Activated CD4-positive, alpha-beta T cell treated with anti-CD3 and anti-CD28 coated beads, Interleukin-2, amount 50 U/mL, for 16 hours (primary cell): ENCODE results near the gene EEF2KMT.
A peak's percentile ranks its signal among the peaks of the same experiment; 100 is the strongest.
"Not testable (repeated sequence)": the region's sequence is repeated elsewhere in the genome, so short reads cannot be mapped to it uniquely, and the experiment has no call there.

ENCODE experiments used
- DNase-seq: peaks from one replicate; pipeline ENCODE4 v3.0.0-alpha.2; 2020

The EEF2KMT gene, protein sequence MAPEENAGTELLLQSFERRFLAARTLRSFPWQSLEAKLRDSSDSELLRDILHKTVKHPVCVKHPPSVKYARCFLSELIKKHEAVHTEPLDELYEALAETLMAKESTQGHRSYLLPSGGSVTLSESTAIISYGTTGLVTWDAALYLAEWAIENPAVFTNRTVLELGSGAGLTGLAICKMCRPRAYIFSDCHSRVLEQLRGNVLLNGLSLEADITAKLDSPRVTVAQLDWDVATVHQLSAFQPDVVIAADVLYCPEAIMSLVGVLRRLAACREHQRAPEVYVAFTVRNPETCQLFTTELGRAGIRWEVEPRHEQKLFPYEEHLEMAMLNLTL

DNA sequence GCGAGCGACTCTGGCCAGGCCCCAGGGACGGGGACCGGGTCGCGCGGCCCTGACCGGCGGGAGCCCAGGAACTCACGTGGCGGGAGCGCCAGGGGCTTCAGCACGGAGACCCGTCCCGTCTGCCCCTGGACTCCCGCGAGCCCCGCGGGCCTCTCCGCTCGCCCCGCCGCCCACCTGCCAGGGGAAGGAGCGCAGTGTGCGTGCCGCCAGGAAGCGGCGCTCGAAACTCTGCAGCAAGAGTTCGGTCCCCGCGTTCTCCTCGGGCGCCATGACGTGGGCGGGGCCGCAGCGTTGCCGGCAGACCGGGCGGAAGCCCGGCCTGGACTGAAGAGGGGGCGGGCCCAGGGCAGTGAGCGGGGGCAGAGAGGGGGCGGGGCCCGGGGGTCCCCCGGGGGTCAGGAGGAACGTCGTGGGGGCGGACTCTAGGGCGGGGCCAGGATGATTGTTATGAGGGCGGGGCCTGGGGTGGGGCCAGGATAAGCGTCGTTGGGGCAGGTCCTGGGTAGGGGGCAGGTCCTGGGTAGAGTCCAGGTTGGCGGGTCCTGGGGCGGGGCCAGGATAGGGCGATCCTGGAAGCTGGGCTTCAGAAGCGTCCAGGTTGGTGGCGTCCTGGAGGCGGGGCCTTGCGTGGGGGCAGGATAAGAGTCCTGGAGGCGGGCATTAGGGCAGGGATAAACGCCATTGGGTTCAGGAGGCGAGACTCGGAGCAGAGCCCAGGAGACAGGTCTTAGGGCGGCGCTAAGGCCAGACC, at the start of gene EEF2KMT:
Gene EEF2KMT, minus strand, starts transcription at position 326 of the 751 bp plus-strand sequence. Its CDS starts 56 bp downstream, at position 270.
- peak; percentile 98 for DNase-seq

DNA sequence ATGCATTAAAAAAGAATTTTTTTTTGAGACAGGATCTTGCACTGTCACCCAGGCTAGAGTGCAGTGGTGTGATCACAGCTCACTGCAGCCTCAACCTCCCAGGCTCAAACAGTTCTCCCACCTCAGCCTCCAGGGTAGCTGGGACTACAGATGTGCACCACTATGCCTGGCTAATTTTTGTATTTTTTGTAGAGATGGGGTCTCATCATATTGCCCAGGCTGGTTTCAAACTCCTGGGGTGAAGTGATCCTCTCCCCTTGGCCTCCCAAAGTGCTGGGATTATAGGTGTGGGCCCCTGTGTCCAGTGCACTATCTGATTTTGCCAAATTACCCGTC, 47.0 kb upstream of the EEF2KMT start:
- DNase-seq, result not testable (repeated sequence)

DNA sequence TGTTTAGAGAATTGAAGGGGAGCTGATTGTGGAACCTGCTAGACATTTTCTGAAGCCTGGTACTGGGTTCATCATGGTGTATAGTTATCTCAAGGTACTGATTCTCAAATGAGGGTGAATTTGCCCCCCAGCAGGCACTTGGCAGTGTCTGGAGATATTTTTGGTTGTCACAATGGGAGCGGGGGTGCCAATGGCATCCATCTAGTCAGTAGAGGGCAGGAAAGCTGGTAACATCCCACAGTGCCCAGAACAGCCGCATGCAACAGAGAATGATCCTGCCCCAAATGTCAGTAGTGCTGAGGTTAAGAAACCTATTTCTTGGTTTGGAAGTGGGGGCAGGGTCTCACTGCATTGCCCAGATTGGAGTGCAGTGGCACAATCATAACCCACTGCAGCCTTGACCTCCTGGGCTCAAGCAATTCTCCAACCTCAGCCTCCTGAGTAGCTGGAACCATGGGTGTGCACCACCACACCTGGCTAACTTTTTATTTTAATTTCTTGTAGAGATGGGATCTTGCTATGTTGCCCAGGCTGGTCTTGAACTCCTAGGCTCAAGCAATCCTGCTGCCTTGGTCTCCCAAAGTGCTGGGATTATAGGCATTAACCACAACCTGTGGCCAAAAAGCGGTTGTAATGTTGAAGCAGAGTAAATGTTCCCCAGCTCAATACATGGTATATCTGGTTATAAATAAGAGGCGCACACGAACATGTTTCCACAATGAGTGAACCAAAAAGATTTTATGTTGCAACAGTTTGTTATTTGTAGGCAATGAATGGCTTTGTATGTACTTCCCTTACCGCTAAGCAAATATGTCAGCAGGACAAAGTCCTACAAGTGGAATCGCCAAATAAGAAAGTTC, 46.4 kb upstream of the EEF2KMT start:
- no peak for DNase-seq

DNA sequence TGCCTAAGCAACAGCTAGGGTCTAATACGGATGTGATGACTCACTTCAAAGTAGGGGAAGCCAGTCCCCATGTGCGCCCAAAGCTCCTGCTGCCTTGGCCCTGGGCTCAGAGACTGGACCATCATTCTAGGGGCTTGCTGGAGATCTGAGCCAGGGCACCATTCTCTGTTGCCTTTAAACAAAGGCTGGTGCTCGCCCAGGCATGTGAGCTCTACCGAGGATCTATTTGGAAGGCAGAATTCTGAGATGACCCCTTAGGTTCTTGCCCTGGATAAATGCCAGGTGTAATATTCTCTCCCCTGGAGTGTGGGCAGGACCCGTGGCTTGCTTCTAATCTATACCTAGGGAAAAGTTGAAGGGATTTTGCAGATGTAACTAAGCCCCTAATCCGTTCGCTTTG, 42.6 kb upstream of the EEF2KMT start:
- DNase-seq, result not testable (repeated sequence)

DNA sequence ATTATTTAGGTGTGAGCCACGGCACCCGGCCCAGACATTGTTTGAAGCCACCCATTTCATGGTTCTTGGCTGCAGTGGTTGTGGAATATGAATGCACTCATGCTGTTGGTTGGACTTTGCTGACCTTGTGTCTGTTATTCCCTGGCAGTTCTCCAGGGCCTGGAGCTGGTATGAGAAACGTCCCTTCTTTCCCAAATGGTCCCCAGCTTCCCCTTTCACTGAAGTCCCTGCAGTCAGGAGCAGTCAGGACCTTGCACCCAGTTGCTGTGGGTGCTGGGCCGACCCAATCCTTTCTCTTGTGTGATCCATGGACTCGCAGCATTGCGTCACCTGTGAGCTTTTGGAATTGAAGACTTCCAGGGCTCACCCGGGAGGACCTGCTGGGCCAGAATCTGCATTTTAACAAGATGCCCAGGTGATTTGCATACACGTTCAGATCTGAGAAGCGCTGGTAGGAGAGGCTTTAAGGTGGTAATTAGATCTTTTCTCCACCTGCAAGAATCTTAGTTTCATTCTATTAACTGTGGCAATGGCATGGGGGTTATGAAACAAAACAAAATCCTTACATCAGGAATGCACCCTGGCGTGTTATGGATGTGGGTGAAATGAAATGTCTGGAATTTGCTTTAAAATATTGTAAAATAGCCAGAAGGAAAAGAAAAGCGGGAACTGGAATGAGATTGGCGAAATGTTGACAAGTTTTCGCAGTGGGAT, 37.3 kb upstream of the EEF2KMT start:
- DNase-seq, result not testable (repeated sequence)

DNA sequence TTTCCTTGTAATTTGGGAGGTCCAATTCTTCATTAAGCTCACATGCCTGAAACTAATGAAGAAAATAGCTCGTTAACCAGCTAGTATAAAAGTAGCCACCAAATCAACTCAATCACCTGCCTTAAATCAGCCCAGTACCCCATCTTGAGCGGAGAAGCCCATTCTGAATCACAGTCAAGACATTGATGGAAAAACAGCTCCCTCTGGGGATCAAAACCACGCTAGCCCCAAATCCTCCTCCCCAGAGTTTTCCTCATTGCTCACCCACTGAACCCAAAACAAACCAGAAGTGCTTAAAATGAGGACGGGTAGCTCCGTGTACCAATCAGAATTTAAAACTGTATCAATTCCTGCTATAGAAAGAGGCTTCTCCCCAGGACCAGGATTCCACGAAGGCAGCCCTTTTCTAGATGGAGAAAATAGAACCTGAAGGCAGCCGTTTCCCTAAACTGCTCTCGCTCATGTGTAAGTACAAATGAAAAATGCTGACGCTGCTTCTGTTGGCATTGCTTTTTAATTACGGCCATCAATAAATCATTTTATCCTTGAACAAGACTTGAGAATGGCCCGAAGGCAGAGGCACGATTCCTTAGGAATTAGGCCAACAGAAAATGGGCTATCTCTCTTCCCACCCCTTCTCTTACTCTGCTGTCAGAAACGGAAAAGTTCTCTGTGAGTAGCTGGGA, 35.5 kb upstream of the EEF2KMT start:
- DNase-seq, result not testable (repeated sequence)

DNA sequence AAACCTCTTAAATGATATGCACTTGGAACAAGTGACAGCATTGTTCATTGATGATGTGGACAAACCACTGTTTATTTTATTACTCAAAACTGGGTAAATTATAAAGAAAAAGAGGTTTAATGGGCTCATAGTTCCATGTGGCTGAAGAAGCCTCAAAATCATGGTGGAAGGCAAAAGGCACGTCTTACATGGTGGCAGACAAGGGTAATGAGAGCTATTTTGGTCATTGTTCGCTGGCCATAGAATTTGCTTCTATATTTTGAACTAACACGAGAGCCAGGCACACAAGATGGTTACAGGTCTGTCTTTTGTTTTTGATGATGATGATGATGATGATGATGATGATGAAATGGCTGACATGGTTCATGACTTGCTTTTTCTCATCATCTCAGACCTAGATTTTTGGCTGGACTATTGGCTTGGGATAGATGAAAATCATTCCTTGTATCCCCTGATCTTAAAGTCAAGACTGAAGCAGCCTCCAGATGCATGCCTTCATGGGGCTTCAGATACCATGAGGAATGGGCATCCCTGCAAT, 33.9 kb upstream of the EEF2KMT start:
- not testable (repeated sequence) for DNase-seq

DNA sequence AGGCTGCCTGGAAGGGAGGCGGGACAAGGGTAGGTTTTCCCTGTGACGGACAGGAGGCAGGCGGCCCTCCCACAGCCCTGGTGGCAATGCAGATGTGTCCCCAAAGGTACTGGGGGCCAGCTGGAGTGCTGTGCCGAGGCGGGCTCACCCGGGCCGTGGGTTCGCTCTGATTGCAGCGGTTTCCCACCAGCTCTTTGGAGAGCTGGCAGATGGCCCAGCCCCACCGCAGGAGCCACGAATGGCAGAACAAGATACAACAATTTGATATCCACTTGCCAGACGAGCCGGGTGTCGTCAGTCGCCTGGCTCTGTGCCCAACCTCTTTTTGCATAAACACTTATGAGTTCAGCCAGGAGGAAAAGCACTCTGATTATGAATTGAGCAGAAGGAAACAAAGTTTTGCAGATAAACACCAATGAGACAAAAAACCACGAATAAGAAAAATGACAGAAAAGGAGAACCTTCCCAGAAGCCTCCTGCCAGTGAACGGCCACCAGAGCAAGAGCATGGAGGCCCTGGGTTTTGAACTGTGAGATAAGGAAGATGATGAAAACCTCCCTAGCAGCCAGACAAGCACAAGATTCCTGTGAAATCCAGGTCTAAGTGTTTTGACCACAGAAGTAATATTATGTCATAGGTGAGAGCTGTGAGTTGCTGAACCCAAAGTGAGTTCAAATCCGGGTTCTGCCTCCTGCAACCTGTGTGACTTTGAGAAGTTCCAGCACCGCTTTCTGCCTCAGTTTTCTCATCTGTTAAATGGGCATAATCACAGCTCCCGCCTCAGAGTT, 19.9 kb upstream of the EEF2KMT start:
- not testable (repeated sequence) for DNase-seq

DNA sequence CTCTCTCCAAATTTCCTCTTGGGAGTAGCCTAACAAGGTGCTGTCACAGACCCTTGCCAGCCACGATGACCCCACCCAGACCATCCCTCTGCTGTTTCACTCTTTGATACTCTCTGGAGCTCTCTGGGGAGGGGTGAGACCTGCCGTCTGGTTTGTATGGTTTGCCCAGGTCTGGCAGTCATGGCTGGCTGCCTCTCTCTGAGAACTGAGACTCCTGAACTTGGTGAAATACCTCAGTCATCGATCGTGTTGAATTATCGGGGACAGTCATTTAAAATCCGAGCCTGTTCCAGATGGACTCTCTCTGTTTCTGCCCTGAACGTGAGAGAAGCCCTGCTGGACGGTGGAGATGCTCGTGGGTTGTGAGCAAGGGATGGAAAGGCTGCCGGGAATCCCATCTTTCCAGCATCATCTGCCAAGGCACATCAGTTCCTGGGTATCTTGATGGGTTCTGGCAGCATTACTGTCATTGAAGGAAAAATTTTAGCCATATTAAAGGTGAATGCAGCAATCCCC, 19.2 kb upstream of the EEF2KMT start:
- not testable (repeated sequence) for DNase-seq

DNA sequence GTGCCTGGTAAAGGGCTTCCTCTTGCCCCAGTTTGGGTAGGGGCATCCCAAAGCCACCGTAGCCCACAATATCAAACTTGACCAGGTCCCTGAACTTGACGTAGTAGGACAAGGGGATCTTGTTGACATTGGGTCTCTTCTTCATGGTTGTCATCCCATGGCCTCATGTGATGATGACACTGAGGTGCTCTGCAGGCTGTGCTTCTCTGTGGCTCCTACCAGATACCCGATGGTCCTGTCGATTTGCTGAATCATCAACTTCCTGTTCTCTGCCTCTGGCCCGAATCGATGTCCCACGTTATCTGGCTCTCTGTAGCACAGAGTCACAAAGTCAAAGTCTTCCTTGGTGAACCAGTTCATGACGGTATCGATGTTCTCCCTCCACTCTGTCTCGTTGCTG, 13.3 kb upstream of the EEF2KMT start:
- DNase-seq, result not testable (repeated sequence)

DNA sequence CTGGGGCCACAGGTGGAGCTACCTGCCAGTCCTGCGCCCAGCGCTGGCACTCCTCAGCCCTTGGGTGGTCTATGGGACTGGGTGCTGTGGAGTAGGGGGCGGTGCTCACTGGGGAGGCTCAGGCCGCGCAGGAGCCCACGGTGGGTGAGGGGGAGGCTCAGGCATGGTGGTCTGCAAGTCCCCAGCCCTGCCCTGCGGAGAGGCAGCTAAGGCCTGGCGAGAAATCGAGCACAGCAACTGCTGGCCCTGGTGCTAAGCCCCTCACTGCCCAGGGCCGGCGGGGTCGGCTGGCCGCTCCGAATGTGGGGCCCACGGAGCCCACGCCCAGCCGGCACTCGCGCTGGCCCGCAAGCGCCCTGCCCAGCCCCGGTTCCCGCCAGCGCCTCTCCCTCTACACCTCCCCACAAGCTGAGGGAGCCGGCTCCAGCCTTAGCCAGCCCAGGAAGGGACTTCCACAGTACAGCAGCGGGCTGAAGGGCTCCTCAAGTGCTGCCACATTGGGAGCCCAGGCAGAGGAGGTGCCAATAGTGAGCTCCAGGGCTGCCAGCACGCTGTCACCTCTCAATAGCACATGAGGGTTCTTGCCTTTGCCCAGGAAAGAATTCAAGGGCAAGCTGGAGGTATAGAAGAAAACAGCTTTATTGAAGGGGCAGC, 11.0 kb upstream of the EEF2KMT start:
- no peak for DNase-seq

DNA sequence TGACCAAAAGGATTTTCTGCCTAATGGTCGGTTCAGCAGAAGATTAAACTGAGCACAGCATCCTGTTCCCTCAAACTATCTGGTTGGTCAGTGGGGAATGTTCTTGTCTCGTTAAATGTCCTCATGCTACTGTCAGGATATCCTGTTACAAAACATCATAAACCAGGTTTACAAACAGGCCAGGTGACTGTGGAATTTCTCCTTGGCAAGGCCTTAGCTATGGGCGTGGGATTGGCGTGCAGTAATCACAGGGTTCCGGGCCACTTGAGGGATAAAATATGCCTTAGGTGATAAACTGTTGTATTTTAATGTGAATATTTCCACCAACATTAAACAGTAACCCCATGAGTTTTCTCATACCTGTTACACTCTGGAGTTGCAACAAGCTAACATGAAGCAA, 7.4 kb upstream of the EEF2KMT start:
- not testable (repeated sequence) for DNase-seq

DNA sequence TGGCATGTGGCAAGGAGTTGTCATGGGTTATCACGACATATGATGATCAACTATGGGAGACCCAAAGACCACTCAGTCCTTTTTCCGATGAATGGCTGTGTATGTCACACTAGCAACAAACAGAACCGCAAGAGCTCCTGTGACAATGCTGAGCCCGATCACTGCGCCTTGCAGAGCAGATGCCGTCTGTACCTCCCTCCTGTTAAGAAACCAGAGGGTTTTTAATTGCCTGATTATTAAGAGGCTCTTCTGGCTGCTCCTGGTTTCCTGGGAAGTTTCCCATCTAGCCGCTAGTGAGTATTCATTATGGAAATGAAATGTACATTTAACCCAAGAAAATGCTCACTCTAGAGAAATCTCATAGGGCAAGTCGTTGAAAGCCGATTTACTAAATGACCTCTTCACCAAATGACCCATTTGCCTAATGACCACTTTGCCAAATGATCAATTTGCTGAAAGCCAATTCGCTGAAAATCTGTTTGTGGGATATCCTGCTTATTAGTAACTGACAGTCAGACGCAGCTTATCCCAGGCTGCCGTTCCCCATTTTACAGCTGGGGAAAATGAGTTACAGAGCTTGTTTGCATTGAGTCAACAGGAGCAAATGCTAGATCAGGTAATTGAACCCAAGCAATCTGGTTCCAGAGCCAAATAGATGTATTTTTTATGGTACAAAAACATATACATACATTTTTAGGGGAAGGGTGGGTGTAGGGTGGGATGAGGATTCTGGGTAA, 5.9 kb upstream of the EEF2KMT start:
- DNase-seq, result not testable (repeated sequence)

DNA sequence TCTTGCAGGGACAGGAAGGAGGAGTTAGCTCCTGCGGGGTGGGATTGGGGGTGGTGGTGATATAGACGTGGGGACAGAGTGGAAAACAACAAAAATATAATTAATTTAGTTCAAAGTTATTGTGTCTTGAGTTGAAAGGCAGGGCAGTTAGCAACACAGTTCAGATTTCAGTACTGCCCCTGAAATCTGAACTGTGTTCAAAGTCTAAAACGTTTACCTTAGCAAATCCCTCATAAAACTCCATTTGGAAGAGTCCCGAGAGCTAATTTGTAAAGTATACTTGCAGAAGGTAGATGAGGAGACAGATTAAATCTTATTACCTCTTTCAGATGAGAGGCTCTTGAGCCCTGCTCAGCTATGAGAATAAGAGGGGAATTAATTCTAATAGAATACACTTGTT, 1.6 kb upstream of the EEF2KMT start:
- not testable (repeated sequence) for DNase-seq

DNA sequence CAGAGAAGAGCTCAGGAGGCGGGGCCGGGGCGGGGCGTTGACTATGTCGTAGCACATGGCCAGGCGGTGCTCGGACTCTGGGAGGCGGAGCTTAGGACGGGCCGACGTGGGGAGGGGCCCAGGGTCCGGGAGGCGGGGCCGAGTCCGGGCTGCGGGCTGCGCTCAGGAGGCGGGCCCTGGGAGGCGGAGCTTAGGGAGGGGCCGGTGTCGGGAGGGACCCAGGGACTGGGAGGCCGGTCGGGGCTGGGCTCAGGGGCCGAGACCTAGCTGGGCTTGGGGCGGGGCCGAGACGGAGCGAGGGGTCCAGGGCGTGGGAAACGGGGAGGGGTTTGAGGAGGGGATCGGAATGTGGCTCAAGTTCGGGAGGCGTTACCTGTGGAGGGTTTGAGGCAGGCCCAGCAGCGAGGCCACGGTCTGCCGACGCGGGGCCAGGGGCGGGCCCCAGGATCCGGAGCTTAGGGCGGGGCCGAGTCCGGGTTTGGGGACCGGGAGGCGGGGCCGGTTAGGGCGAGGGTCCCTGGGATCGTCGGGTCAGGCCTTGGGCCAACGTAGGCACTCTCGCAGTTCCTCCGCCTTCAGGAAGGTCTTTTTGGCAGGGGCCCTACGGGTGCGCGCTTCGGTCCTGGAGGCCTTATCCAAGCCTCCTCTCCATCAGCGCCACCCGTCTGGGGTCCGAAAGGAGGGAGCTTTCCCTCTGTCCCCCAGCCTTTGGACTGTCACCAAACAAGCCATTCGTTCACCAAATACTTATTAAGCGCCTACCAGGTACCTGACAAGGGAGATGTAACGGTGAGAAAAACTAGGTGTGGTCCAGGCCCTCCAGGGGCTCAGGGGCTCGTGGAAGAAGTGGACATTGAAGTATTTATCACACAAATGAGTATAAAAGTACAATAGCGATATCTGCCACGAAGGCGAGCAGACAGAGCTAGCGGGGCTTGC, 895 bp upstream of the EEF2KMT start:
- DNase-seq, result peak; percentile 63

DNA sequence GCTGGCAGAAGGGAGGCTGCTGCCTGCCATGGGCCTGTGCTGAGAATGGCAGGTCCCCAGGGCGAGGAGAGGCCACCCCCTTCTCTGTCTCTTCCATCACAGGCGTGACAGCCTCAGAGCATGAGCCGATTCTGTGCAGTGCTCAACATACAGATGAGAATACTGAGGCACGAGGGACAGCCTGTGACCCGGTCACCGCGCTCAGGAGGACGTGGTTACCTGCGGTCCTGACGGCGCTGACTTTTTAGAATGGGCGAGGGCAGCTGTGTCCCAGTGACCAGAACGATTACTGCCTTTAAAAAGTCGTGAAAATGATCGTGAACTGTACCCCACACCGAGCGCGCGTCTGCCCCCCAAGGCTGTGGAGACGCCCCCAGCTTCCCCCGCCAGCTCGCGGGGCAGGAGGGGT, 530 bp downstream of the EEF2KMT start:
- DNase-seq, result peak; percentile 32

DNA sequence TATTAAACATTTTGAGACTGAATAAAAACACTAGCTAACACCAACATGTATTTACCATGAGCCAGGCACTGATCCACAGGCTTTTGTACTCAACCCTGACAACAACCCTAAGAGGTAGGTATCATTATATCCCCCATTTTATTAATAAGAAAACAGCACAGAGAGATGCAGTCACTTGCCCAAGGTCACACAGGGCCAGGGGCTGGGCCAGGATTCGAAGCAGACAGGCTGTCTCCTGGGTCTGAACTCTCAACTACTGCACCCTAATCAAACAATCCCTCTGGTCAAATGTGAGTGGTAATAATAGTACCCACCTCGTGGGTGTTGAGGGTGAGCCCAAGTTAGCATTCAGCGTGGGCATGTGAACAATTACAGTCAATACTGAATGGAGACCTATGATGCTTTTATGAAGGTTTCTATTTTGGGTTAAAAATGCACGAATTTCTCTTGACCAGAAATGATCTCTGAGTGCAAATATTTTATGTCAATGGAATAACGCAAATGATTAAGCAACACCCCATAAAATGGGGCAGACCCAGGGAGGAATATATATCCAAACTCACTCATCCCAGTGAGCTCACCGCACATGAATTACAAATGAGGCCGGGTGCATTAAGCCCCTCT, 1.0 kb downstream of the EEF2KMT start:
- DNase-seq, result not testable (repeated sequence)
